ENCODE data around the gene FAM50A. TPM values are rescaled to one million over a fixed set of nuclear protein-coding genes. Genes with fewer than 3 reads are reported as not detected.

The FAM50A gene
- total and polyA plus RNA-seq, 4 donors = 10.9 to 25.1 (median 14.0) TPM

DNA sequence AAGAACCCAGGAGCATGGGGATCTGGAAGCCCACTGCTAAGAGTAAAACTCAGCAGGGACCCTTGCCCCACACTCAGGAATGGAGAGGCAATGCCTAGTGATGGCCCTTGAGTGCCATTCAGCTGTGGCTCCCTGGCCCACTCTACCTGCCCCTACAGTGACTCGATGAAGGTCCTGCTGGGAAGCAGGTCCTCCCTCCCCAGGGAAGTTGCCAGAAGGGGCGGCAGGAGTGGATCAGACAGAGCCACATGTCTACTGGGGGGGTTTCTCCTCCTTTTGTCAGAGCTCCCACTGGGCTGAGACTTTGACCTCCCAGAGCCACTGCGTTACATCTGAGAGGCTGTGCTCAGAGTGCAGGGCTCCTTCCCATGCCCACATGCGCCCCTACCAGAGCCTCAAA, 45.2 kb downstream of the FAM50A start:
- no peak for DNase-seq (ENCODE audit: low spot score)
- peaks cover 10 to 31% (median 16%) of the 10 kb centered on the region in 4 donors for H3K4me1 ChIP-seq (ENCODE audit: control insufficient read depth in 4 of 4, insufficient read depth in 4 of 4, low read length in 3 of 4)
- WGBS = 93% methylated on average over 4 of the region's 4 CpGs
- peaks cover 0 to 6% (median 2%) of the 10 kb centered on the region in 4 donors for H3K36me3 ChIP-seq (ENCODE audit: control insufficient read depth in 4 of 4, insufficient read depth in 3 of 4, low read depth in 1 of 4, low read length in 3 of 4)
- no peak overlapping the region for H3K9ac ChIP-seq (ENCODE audit: low read depth in 1 of 2, low read length in 2 of 2)
- H3K27me3 ChIP-seq (ENCODE audit: control insufficient read depth in 4 of 4, insufficient read depth in 4 of 4, low read length in 3 of 4) = no peaks in the 10 kb centered on the region
- no peak overlapping the region for H3K27ac ChIP-seq (ENCODE audit: low read depth in 1 of 2, low read length in 2 of 2)
- no peak for TF ChIP-seq RXRA (IDR thresholded peaks at IDR 0.05)
- TF ChIP-seq FOXA2 (IDR thresholded peaks at IDR 0.05) = no peak
- no peak for TF ChIP-seq HNF4G (IDR thresholded peaks at IDR 0.05)
- TF ChIP-seq, protein P1, sequence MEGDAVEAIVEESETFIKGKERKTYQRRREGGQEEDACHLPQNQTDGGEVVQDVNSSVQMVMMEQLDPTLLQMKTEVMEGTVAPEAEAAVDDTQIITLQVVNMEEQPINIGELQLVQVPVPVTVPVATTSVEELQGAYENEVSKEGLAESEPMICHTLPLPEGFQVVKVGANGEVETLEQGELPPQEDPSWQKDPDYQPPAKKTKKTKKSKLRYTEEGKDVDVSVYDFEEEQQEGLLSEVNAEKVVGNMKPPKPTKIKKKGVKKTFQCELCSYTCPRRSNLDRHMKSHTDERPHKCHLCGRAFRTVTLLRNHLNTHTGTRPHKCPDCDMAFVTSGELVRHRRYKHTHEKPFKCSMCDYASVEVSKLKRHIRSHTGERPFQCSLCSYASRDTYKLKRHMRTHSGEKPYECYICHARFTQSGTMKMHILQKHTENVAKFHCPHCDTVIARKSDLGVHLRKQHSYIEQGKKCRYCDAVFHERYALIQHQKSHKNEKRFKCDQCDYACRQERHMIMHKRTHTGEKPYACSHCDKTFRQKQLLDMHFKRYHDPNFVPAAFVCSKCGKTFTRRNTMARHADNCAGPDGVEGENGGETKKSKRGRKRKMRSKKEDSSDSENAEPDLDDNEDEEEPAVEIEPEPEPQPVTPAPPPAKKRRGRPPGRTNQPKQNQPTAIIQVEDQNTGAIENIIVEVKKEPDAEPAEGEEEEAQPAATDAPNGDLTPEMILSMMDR (IDR thresholded peaks at IDR 0.05; ENCODE audit: low read depth, low read length, missing input control) = no peak
- TF ChIP-seq, protein P2, sequence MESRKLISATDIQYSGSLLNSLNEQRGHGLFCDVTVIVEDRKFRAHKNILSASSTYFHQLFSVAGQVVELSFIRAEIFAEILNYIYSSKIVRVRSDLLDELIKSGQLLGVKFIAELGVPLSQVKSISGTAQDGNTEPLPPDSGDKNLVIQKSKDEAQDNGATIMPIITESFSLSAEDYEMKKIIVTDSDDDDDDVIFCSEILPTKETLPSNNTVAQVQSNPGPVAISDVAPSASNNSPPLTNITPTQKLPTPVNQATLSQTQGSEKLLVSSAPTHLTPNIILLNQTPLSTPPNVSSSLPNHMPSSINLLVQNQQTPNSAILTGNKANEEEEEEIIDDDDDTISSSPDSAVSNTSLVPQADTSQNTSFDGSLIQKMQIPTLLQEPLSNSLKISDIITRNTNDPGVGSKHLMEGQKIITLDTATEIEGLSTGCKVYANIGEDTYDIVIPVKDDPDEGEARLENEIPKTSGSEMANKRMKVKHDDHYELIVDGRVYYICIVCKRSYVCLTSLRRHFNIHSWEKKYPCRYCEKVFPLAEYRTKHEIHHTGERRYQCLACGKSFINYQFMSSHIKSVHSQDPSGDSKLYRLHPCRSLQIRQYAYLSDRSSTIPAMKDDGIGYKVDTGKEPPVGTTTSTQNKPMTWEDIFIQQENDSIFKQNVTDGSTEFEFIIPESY (IDR thresholded peaks at IDR 0.05) = no peak
- TF ChIP-seq RAD21 (IDR thresholded peaks at IDR 0.05) = no peak
- TF ChIP-seq, protein P3, sequence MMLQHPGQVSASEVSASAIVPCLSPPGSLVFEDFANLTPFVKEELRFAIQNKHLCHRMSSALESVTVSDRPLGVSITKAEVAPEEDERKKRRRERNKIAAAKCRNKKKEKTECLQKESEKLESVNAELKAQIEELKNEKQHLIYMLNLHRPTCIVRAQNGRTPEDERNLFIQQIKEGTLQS (IDR thresholded peaks at IDR 0.05) = no peak
- TF ChIP-seq, protein P4, sequence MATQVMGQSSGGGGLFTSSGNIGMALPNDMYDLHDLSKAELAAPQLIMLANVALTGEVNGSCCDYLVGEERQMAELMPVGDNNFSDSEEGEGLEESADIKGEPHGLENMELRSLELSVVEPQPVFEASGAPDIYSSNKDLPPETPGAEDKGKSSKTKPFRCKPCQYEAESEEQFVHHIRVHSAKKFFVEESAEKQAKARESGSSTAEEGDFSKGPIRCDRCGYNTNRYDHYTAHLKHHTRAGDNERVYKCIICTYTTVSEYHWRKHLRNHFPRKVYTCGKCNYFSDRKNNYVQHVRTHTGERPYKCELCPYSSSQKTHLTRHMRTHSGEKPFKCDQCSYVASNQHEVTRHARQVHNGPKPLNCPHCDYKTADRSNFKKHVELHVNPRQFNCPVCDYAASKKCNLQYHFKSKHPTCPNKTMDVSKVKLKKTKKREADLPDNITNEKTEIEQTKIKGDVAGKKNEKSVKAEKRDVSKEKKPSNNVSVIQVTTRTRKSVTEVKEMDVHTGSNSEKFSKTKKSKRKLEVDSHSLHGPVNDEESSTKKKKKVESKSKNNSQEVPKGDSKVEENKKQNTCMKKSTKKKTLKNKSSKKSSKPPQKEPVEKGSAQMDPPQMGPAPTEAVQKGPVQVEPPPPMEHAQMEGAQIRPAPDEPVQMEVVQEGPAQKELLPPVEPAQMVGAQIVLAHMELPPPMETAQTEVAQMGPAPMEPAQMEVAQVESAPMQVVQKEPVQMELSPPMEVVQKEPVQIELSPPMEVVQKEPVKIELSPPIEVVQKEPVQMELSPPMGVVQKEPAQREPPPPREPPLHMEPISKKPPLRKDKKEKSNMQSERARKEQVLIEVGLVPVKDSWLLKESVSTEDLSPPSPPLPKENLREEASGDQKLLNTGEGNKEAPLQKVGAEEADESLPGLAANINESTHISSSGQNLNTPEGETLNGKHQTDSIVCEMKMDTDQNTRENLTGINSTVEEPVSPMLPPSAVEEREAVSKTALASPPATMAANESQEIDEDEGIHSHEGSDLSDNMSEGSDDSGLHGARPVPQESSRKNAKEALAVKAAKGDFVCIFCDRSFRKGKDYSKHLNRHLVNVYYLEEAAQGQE (IDR thresholded peaks at IDR 0.05) = no peak
- TF ChIP-seq, protein P5, sequence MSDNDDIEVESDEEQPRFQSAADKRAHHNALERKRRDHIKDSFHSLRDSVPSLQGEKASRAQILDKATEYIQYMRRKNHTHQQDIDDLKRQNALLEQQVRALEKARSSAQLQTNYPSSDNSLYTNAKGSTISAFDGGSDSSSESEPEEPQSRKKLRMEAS (IDR thresholded peaks at IDR 0.05) = no peak
- no peak for TF ChIP-seq TAF1 (conservative IDR thresholded peaks at IDR 0.05)
- TF ChIP-seq YY1 (IDR thresholded peaks at IDR 0.05) = no peak
- no peak for TF ChIP-seq HNF4A (conservative IDR thresholded peaks at IDR 0.05)
- TF ChIP-seq FOXA1 (IDR thresholded peaks at IDR 0.05) = no peak
- TF ChIP-seq NR2F2 (IDR thresholded peaks at IDR 0.05) = no peak
- no peak for TF ChIP-seq GABPA (IDR thresholded peaks at IDR 0.05 in 1 of 2, conservative IDR thresholded peaks at IDR 0.05 in 1 of 2)
- no peak for TF ChIP-seq JUND (IDR thresholded peaks at IDR 0.05)
- no peak for TF ChIP-seq EGR1 (IDR thresholded peaks at IDR 0.05; ENCODE audit: low read depth in 2 of 2)
- TF ChIP-seq SP1 (IDR thresholded peaks at IDR 0.05) = no peak
- no peaks in the 10 kb centered on the region for H3K9me3 ChIP-seq (ENCODE audit: control insufficient read depth in 4 of 4, low read length in 3 of 4)
- no peak overlapping the region for H3K4me3 ChIP-seq (ENCODE audit: low read depth in 1 of 3, low read length in 3 of 3)

Measured in liver (tissue), 9 donors.